ENCODE data around the gene ATG10.

The ATG10 gene

GRCh38 chr5:82287625-82288024, 315.8 kb downstream of the ATG10 start:
- no peaks in the 10 kb centered on the region for H3K27me3 ChIP-seq (ENCODE audit: insufficient read depth, low read length)
- no peak overlapping the region for H3K4me3 ChIP-seq (ENCODE audit: low read depth, low read length, poor library complexity, severe bottlenecking)
- H4K20me1 ChIP-seq (ENCODE audit: insufficient read depth, low read length) = no peaks in the 10 kb centered on the region
- no peak overlapping the region for H3K27ac ChIP-seq (ENCODE audit: low read depth, low read length, poor library complexity, severe bottlenecking)
- H3K36me3 ChIP-seq (ENCODE audit: insufficient read depth, low read length) = no peaks in the 10 kb centered on the region
- H3K9me2 ChIP-seq (ENCODE audit: low read depth, low read length) = no peaks in the 10 kb centered on the region
- H3K4me1 ChIP-seq (ENCODE audit: insufficient read depth, low read length, severe bottlenecking) = no peaks in the 10 kb centered on the region
- H3K9ac ChIP-seq (ENCODE audit: low read length) = no peak overlapping the region
- TF ChIP-seq CTCF (IDR thresholded peaks at IDR 0.05; ENCODE audit: low read length) = no peak
- no peak for TF ChIP-seq EZH2 (IDR thresholded peaks at IDR 0.05; ENCODE audit: borderline replicate concordance, low read length)
- no peaks in the 10 kb centered on the region for H3F3A ChIP-seq (ENCODE audit: insufficient read depth, low read length)
- no peak overlapping the region for H3K4me2 ChIP-seq (ENCODE audit: low read length)
- H3K79me2 ChIP-seq (ENCODE audit: insufficient read depth, low read length) = no peaks in the 10 kb centered on the region
- no peak overlapping the region for H2AFZ ChIP-seq (ENCODE audit: low read length)
- H3K9me3 ChIP-seq (ENCODE audit: low read length) = no peaks in the 10 kb centered on the region

- Histone ChIP-seq H3K4me2 (ENCODE audit: low read length) (no peak overlapping the region), H3K4me1 (ENCODE audit: insufficient read depth, low read length, severe bottlenecking) (no peaks in the 10 kb centered on the region), H4K20me1 (ENCODE audit: insufficient read depth, low read length) (no peaks in the 10 kb centered on the region), H3K27ac (ENCODE audit: low read depth, low read length, poor library complexity, severe bottlenecking) (no peak overlapping the region), H3K9me3 (ENCODE audit: low read length) (no peaks in the 10 kb centered on the region), H3K27me3 (ENCODE audit: insufficient read depth, low read length) (no peaks in the 10 kb centered on the region), H3K79me2 (ENCODE audit: insufficient read depth, low read length) (no peaks in the 10 kb centered on the region), H3F3A (ENCODE audit: insufficient read depth, low read length) (no peaks in the 10 kb centered on the region), H3K4me3 (ENCODE audit: low read depth, low read length, poor library complexity, severe bottlenecking) (no peak overlapping the region), H3K9me2 (ENCODE audit: low read depth, low read length) (no peaks in the 10 kb centered on the region), H2AFZ (ENCODE audit: low read length) (no peak overlapping the region), H3K36me3 (ENCODE audit: insufficient read depth, low read length) (no peaks in the 10 kb centered on the region), H3K9ac (ENCODE audit: low read length) (no peak overlapping the region)
- TF ChIP-seq CTCF (IDR thresholded peaks at IDR 0.05; ENCODE audit: low read length) (no peak), EZH2 (IDR thresholded peaks at IDR 0.05; ENCODE audit: borderline replicate concordance, low read length) (no peak)
These were observed 318.2 kb downstream of the ATG10 start for GRCh38 chr5:82290005-82290404.

GRCh38 chr5:82290908-82291307, 319.1 kb downstream of the ATG10 start:
- H3K79me2 ChIP-seq (ENCODE audit: insufficient read depth, low read length) = no peaks in the 10 kb centered on the region
- H3K4me2 ChIP-seq (ENCODE audit: low read length) = no peak overlapping the region
- no peak for TF ChIP-seq EZH2 (IDR thresholded peaks at IDR 0.05; ENCODE audit: borderline replicate concordance, low read length)
- TF ChIP-seq CTCF (IDR thresholded peaks at IDR 0.05; ENCODE audit: low read length) = no peak
- no peaks in the 10 kb centered on the region for H3K9me3 ChIP-seq (ENCODE audit: low read length)
- H2AFZ ChIP-seq (ENCODE audit: low read length) = no peak overlapping the region
- H3K9ac ChIP-seq (ENCODE audit: low read length) = no peak overlapping the region
- no peaks in the 10 kb centered on the region for H3K9me2 ChIP-seq (ENCODE audit: low read depth, low read length)
- H3K36me3 ChIP-seq (ENCODE audit: insufficient read depth, low read length) = no peaks in the 10 kb centered on the region
- no peak overlapping the region for H3K4me3 ChIP-seq (ENCODE audit: low read depth, low read length, poor library complexity, severe bottlenecking)
- no peaks in the 10 kb centered on the region for H3K27me3 ChIP-seq (ENCODE audit: insufficient read depth, low read length)
- H3K27ac ChIP-seq (ENCODE audit: low read depth, low read length, poor library complexity, severe bottlenecking) = no peak overlapping the region
- H3F3A ChIP-seq (ENCODE audit: insufficient read depth, low read length) = no peaks in the 10 kb centered on the region
- no peaks in the 10 kb centered on the region for H3K4me1 ChIP-seq (ENCODE audit: insufficient read depth, low read length, severe bottlenecking)
- no peaks in the 10 kb centered on the region for H4K20me1 ChIP-seq (ENCODE audit: insufficient read depth, low read length)

All from OCI-LY1 (cell line).